Memory B cell (primary cell): ENCODE measurements around the gene ZKSCAN5.
"Not testable (repeated sequence)": the region's sequence is repeated elsewhere in the genome, so short reads cannot be mapped to it uniquely, and the experiment has no call there.

ENCODE experiments used
- ATAC-seq: fragments of 150-1000 bp; cut with Tn5 transposase; 2 replicates; pipeline ENCODE4 v1.10.0; 2021; ENCODE audit warnings: low read depth, mild to moderate bottlenecking, moderate library complexity
- DNase-seq, 2 donors: peaks; one replicate each; pipeline ENCODE4 v3.0.0; 2022; ENCODE audit warnings: low spot score in 2 of 2
- H3K27ac Mint-ChIP-seq: one replicate; pipeline ENCODE4 v1.8.0; 2022; ENCODE audit warnings: mild to moderate bottlenecking, moderate library complexity, mixed read lengths
- H3K27me3 Mint-ChIP-seq: one replicate; pipeline ENCODE4 v1.8.0; 2022; ENCODE audit warnings: mixed read lengths
- H3K36me3 Mint-ChIP-seq: one replicate; pipeline ENCODE4 v1.8.0; 2022; ENCODE audit warnings: mild to moderate bottlenecking, mixed read lengths
- H3K4me1 Mint-ChIP-seq: one replicate; pipeline ENCODE4 v1.8.0; 2022; ENCODE audit warnings: mixed read lengths
- H3K4me3 Mint-ChIP-seq: one replicate; pipeline ENCODE4 v1.8.0; 2022; ENCODE audit warnings: mild to moderate bottlenecking, moderate library complexity, mixed read lengths
- H3K9me3 Mint-ChIP-seq: one replicate; pipeline ENCODE4 v1.8.0; 2022; ENCODE audit warnings: mixed read lengths

ZKSCAN5 gene

DNA sequence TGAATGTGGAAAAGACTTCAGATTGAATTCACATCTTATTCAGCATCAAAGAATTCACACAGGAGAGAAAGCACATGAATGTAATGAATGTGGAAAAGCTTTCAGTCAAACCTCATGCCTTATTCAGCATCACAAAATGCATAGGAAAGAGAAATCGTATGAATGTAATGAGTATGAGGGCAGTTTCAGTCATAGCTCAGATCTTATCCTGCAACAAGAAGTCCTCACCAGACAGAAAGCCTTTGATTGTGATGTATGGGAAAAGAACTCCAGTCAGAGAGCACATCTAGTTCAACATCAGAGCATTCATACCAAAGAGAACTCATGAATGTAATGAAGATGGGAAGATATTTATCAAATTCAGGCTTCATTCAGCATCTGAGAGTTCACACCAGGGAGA is 68.8 kb downstream of the ZKSCAN5 start:
- Mint-ChIP-seq H3K27me3 (no peaks in the 10 kb centered on the region), H3K27ac (peak overlapping the region; percentile 14)

DNA sequence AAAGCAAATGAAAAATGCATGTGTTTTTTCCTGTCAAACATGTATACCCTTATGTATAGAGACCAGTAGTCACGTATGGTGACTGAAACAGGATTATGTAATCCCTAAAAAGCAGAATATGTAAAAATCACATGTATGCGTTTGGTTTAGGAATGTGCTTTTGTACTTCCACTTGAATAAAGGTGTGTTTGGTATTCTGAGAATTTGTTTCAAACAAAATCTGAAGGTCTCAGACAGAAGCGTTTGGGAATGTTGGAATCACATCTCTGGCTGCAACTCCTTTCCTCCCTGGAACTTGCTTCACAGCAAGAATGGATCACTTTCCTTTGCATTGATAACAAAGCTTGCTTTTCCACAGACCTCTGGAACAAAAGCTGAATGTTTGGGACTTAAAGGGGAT is 71.8 kb downstream of the ZKSCAN5 start:
- H3K27ac Mint-ChIP-seq, result no peak overlapping the region
- no peak for ATAC-seq
- H3K27me3 Mint-ChIP-seq, result no peaks in the 10 kb centered on the region
- DNase-seq, result no peak
- H3K4me3 Mint-ChIP-seq, result no peak overlapping the region
- peaks cover 22% of the 10 kb centered on the region for H3K4me1 Mint-ChIP-seq
- peaks cover 22% of the 10 kb centered on the region for H3K36me3 Mint-ChIP-seq
- H3K9me3 Mint-ChIP-seq, result no peaks in the 10 kb centered on the region

More for the DNA sequence above, 68.8 kb downstream of the ZKSCAN5 start:
- no peak for ATAC-seq
- no peak for DNase-seq
- Mint-ChIP-seq H3K9me3 (no peaks in the 10 kb centered on the region), H3K4me3 (no peak overlapping the region), H3K4me1 (peaks cover 5% of the 10 kb centered on the region), H3K36me3 (peaks cover 22% of the 10 kb centered on the region)

DNA sequence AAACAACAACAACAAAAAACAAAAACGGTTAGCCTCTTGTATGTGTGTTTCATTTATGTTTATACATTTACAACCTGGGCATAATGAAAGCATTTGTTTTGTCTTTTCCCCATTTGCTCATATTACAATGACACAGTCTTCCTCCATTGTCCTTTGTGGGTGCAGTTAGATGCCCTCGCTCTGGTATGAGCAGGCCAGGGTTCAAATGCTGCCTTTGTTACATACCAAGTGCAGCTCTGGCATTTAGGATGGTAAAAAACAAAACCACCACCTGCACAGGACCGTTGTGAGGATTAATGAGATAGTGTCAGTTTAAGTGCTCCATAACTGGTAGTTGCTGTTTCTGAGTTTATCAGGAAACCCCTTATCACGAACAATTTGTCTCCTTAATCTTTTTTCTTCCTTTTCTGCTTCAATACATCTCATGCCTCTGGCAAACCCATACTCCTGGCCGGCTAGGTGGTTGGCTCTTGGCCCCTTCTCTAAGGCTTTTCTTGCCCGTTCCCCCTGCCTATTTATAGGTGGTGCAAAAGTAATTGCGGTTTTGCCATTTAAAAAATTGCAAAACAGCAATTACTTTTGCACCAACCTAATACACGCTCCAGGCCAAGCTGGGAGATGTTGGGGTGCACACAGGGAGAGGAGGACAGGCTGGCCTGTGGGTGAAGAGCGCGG is 75.0 kb downstream of the ZKSCAN5 start:
- H3K27ac Mint-ChIP-seq, result no peak overlapping the region
- H3K4me1 Mint-ChIP-seq, result peaks cover 23% of the 10 kb centered on the region
- ATAC-seq (no peak), DNase-seq (no peak)
- H3K4me3 Mint-ChIP-seq, result peak overlapping the region; percentile 89
- no peaks in the 10 kb centered on the region for H3K9me3 Mint-ChIP-seq
- peaks cover 5% of the 10 kb centered on the region for H3K27me3 Mint-ChIP-seq
- H3K36me3 Mint-ChIP-seq, result peaks cover 1% of the 10 kb centered on the region

DNA sequence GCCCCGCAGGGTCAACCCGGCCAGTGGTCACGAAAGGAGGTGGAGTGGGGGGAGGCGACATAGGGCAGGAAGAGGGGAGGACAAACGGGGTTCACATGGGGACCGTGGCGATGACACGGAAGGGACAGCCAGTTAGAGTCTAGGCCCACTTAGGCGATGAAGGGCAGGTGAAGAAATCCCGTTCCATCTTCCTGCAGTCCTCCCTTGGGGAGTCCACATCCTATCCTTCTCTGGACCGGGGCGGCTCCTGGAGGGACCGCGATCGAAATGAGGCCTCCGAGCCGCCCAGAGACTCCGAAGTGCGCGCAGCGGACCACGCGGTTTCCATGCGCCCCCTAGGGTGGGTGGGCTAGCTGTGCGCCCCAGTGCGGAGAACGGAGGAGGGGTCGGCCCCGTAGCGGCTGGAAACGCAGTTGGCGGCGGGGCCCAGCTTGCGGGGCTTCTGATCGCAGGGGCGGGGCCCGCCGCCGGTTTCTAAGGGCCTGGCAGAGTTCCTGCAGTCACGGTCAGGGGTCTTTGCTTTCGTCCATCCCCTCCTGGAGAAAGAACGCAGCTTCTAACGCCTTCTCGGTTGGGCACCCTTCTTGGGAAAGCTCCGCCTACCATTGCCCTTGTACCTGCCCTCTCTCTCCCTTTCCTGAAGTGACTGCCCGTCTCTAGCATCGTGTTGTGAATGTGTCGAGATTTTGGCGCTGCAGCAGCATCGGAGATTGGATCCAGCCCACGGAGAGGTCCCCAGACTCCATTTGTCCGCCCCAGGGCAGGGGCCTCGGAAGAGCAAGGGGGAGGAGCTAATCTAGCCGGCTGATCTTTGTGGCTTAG is 75.7 kb downstream of the ZKSCAN5 start:
- DNase-seq (peak; percentile 20 to 38), ATAC-seq (peak; percentile 76)
- no peaks in the 10 kb centered on the region for H3K36me3 Mint-ChIP-seq
- peaks cover 23% of the 10 kb centered on the region for H3K4me1 Mint-ChIP-seq
- peak overlapping the region; percentile 89 for H3K4me3 Mint-ChIP-seq
- H3K27ac Mint-ChIP-seq, result no peak overlapping the region
- peaks cover 5% of the 10 kb centered on the region for H3K27me3 Mint-ChIP-seq
- H3K9me3 Mint-ChIP-seq, result no peaks in the 10 kb centered on the region

DNA sequence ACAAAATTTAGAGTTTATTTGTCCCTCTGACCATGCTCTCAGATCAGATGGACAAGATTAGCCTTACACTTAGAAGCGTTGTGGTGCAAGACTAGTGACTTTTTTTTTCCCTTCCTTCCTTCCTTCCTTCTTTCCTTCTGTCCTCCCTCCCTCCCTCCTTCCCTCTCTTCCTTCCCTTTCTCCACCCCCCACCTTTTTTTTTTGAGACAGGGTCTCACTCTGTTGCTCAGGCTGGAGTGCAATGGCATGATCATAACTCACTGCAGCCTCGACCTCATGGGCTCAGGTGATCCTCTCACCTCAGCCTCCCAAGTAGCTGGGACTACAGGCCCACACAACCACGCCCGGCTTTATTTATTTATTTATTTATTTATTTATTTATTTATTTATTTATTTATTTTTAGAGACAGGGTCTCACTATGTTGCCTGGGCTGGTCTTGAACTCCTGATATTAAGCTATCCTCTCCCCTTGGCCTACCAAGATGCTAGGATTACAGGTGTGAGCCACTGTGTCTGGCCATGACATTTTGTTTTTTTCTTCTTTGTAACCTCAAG is 76.4 kb downstream of the ZKSCAN5 start:
- H3K27ac Mint-ChIP-seq, ATAC-seq, H3K27me3 Mint-ChIP-seq, DNase-seq, H3K9me3 Mint-ChIP-seq, H3K36me3 Mint-ChIP-seq: not testable (repeated sequence)
- peak overlapping the region; percentile 89 for H3K4me3 Mint-ChIP-seq
- H3K4me1 Mint-ChIP-seq, result peaks cover 23% of the 10 kb centered on the region
